ENCODE data around the gene PSMG2.

PSMG2 gene

GRCh38 chr18:12766986-12767433 is 64.2 kb downstream of the PSMG2 start:
- FAIRE-seq = no peak

GRCh38 chr18:12767580-12768155 is 64.8 kb downstream of the PSMG2 start:
- no peak for FAIRE-seq

- FAIRE-seq = no peak
Measured at GRCh38 chr18:12768625-12769024, 65.8 kb downstream of the PSMG2 start.

GRCh38 chr18:12769136-12769535 is 66.3 kb downstream of the PSMG2 start:
- FAIRE-seq = no peak

- no peak for FAIRE-seq
Measured at GRCh38 chr18:12769644-12770440, 67.0 kb downstream of the PSMG2 start.

- no peak for FAIRE-seq
Measured at GRCh38 chr18:12770469-12771219, 67.8 kb downstream of the PSMG2 start.

GRCh38 chr18:12772111-12772510 is 69.3 kb downstream of the PSMG2 start:
- no peak for FAIRE-seq

GRCh38 chr18:12773369-12773768 is 70.5 kb downstream of the PSMG2 start:
- FAIRE-seq = no peak

GRCh38 chr18:12774982-12775381 is 72.1 kb downstream of the PSMG2 start:
- FAIRE-seq = no peak

Data from endometrium (tissue), 2 donors.